PFSK-1 (cell line): ENCODE measurements around the gene TRMT10A.

Source experiments
- REST ChIP-seq, 2 experiments: IDR thresholded peaks; 2 replicates each; pipeline versions ENCODE4 v1.6.1 to v1.8.0; 2011 to 2012; ENCODE audit warnings: low read depth in 2 of 2, low read length in 2 of 2, control low read depth in 1 of 2, inconsistent platforms in 1 of 2, mild to moderate bottlenecking in 1 of 2, moderate library complexity in 1 of 2; ENCODE audit not compliant: insufficient read depth in 1 of 2
- TAF1 ChIP-seq: IDR thresholded peaks from 2 replicates; pipeline ENCODE4 v1.6.1; 2012; ENCODE audit warnings: low read length, control low read depth, borderline replicate concordance; ENCODE audit not compliant: insufficient read depth

GRCh38 chr4:99573735-99574368 lies 10.0 kb upstream of the TRMT10A start:
- no peak for TF ChIP-seq TAF1
- no peak for TF ChIP-seq REST (IDR thresholded peaks at IDR 0.05; ENCODE audit: insufficient read depth in 1 of 2, low read depth in 2 of 2, low read length in 2 of 2)
